ENCODE measurements around the gene CACNA1C.

The CACNA1C gene

DNA sequence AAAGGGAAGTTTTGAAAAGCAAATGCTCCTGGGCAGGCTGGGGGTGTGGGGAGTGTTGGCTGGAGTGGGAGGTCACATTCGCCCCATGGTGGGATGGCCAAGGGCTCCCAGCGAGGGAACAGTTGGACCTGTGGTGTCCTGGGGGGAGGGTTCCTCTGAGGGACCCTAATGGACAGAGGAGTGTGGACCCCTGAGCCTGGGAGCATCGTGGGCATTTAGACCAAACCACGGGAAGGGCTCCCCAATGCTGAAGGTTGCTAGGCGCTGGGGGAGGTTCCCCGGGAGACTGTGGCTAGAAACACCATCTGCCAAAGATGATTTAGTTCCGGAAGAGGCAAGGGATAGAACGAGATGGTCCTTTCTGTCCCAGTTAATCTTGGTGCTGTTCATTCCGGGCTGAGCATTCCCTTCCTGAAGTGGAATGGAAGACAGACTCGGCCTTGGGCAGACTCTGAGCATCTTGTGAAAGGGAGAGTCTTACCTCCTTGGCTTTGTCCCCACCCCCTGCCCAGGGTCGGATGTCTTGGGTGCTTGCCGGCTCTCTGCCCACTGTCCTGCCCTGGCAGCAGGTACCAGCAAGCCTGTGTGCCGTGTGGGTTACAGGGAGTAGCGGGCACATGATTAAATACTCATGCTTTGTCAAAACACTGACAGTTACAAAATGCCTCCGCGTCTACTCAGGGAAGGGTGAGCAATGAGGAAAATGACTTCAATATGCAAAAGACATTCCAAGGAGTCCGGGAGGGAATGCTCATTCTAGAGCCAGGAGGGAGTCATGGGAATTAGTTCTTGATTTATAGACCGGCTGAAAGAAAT lies 215.9 kb downstream of the CACNA1C start:
- DNase-seq (ENCODE audit: low read depth), result no peak
- no peak for TF ChIP-seq MYC (IDR thresholded peaks at IDR 0.05; ENCODE audit: low read depth, low read length)
- TF ChIP-seq POLR2A (IDR thresholded peaks at IDR 0.05; ENCODE audit: extremely low read depth, insufficient read length), result no peak
- TF ChIP-seq, protein P1, sequence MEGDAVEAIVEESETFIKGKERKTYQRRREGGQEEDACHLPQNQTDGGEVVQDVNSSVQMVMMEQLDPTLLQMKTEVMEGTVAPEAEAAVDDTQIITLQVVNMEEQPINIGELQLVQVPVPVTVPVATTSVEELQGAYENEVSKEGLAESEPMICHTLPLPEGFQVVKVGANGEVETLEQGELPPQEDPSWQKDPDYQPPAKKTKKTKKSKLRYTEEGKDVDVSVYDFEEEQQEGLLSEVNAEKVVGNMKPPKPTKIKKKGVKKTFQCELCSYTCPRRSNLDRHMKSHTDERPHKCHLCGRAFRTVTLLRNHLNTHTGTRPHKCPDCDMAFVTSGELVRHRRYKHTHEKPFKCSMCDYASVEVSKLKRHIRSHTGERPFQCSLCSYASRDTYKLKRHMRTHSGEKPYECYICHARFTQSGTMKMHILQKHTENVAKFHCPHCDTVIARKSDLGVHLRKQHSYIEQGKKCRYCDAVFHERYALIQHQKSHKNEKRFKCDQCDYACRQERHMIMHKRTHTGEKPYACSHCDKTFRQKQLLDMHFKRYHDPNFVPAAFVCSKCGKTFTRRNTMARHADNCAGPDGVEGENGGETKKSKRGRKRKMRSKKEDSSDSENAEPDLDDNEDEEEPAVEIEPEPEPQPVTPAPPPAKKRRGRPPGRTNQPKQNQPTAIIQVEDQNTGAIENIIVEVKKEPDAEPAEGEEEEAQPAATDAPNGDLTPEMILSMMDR (IDR thresholded peaks at IDR 0.05; ENCODE audit: low read depth, low read length), result no peak
- TF ChIP-seq, protein P2, sequence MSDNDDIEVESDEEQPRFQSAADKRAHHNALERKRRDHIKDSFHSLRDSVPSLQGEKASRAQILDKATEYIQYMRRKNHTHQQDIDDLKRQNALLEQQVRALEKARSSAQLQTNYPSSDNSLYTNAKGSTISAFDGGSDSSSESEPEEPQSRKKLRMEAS (IDR thresholded peaks at IDR 0.05; ENCODE audit: low read depth, low read length), result no peak
- no peak overlapping the region for H3K4me3 ChIP-seq (ENCODE audit: low read depth, low read length)

DNA sequence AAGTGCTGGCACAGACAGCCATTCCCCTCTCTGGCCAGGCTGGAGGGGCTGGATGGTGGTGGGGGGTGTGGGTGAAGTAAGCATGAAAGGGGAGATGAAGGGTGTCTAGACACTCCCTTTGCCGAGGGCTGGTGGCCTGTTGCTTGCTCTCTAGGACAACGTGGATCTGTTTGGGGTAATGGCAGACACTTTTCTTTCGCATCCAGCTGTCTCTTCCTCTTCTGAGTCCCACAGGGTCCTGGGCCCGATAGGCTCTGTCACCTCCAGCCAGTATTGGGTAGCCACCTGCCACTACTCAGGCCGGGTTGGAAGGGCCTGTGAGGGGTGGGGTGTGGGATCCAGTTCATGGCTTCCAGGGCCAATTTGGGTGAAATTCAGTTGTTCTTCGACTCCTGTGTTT lies 218.1 kb downstream of the CACNA1C start:
- DNase-seq (ENCODE audit: low read depth), result no peak
- TF ChIP-seq POLR2A (IDR thresholded peaks at IDR 0.05; ENCODE audit: extremely low read depth, insufficient read length), result no peak
- no peak for TF ChIP-seq MYC (IDR thresholded peaks at IDR 0.05; ENCODE audit: low read depth, low read length)
- no peak overlapping the region for H3K4me3 ChIP-seq (ENCODE audit: low read depth, low read length)

DNA sequence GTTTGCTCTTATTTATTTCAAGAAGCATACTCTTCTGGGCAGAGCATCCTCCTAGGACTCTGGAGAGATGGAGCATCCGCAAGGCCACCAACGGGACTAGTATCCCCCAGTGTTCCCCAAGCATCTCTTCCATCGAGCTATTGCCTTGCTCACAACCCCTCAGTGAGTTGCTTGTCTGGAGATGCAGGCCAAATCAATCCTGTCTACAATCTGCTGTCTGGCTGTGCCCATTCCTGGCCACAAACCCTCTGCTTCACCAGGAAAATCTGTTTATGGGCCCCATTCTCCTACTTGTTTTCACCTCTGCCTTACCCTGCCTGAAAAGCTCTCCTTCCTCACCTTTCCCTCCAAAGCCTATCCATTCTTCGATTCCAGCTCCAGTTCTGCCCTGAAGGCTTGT lies 219.2 kb downstream of the CACNA1C start:
- no peak overlapping the region for H3K4me3 ChIP-seq (ENCODE audit: low read depth, low read length)
- TF ChIP-seq MYC (IDR thresholded peaks at IDR 0.05; ENCODE audit: low read depth, low read length), result no peak
- TF ChIP-seq, protein P1 (IDR thresholded peaks at IDR 0.05; ENCODE audit: low read depth, low read length), result no peak
- TF ChIP-seq, protein P2 (IDR thresholded peaks at IDR 0.05; ENCODE audit: low read depth, low read length), result no peak
- no peak for DNase-seq (ENCODE audit: low read depth)

DNA sequence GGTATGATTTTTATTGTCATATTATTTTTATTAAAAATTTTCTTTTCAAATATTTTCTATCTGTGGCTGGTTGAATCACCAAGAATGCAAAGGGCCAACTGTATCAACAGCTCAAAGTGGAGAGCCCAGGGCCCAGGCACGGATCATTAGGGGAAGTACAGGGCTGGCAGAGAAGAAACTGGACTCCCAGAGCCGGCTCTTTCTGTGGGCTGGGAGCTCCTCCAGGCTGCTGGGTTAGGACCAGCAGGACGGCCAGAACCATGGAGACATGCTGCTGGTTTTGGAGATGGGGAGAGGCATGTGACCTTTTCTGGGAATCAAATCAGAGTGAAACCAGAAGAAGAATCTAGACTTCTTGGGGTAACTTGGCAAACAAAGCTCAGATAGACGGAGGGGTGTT lies 220.5 kb downstream of the CACNA1C start:
- no peak for DNase-seq (ENCODE audit: low read depth)
- TF ChIP-seq, protein P1 (IDR thresholded peaks at IDR 0.05; ENCODE audit: low read depth, low read length), result no peak
- TF ChIP-seq, protein P2 (IDR thresholded peaks at IDR 0.05; ENCODE audit: low read depth, low read length), result no peak
- TF ChIP-seq MYC (IDR thresholded peaks at IDR 0.05; ENCODE audit: low read depth, low read length) (no peak), POLR2A (IDR thresholded peaks at IDR 0.05; ENCODE audit: extremely low read depth, insufficient read length) (no peak)
- H3K4me3 ChIP-seq (ENCODE audit: low read depth, low read length), result no peak overlapping the region

DNA sequence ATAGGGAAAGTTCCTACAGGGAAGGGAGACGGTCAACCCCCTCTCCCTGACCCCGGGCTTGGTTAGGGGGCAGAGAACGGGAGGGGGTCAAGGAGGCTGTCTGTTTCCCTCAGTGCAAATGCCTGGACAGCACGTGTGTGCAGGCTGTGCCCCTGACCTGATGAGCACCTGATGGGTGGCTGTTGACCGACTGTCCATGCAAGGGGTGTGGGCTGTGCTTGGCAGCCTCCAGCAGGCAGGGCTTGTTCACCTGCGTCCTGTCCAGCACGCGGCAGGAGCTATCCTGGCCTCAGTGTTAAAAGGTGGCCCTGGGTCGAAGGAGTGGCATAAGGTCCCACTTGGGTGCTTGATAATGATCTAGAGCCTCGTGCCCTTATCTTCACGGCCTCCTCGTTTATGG lies 221.0 kb downstream of the CACNA1C start:
- DNase-seq (ENCODE audit: low read depth), result no peak
- no peak overlapping the region for H3K4me3 ChIP-seq (ENCODE audit: low read depth, low read length)
- no peak for TF ChIP-seq MYC (IDR thresholded peaks at IDR 0.05; ENCODE audit: low read depth, low read length)
- TF ChIP-seq POLR2A (IDR thresholded peaks at IDR 0.05; ENCODE audit: extremely low read depth, insufficient read length), result no peak
- TF ChIP-seq, protein P1 (IDR thresholded peaks at IDR 0.05; ENCODE audit: low read depth, low read length), result no peak

DNA sequence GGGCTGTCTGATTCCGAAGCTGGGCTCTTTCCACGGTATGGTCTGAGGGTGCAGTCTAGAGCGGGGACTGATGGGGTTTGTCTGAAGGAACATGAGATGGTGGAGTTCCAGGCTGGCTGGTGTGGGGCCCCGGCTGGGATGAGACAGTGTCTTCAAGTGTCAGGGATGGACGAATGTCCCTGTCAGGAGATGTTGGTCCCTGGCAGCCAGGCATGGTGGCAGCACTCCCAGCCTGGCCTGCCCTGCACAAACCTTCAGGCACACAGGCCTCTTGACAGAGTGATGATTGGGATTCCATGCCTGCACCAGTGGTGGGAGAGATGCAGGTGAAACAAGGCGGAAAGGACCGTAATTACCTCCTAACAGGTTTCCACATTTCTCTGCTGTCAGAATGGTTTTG lies 221.9 kb downstream of the CACNA1C start:
- TF ChIP-seq, protein P2 (IDR thresholded peaks at IDR 0.05; ENCODE audit: low read depth, low read length), result no peak
- TF ChIP-seq, protein P1 (IDR thresholded peaks at IDR 0.05; ENCODE audit: low read depth, low read length), result no peak
- TF ChIP-seq POLR2A (IDR thresholded peaks at IDR 0.05; ENCODE audit: extremely low read depth, insufficient read length) (no peak), MYC (IDR thresholded peaks at IDR 0.05; ENCODE audit: low read depth, low read length) (no peak)
- no peak overlapping the region for H3K4me3 ChIP-seq (ENCODE audit: low read depth, low read length)
- DNase-seq (ENCODE audit: low read depth), result no peak
